Ureter (tissue), 1 donor: ENCODE results near the gene CAMK2N1. TPM values are rescaled to one million over a fixed set of nuclear protein-coding genes. Genes with fewer than 3 reads are reported as not detected.
A peak's percentile ranks its signal among the peaks of the same experiment; 100 is the strongest.
"Not testable (repeated sequence)": the region's sequence is repeated elsewhere in the genome, so short reads cannot be mapped to it uniquely, and the experiment has no call there.

Experiments used
- DNase-seq: peaks from one replicate; pipeline ENCODE4 v3.0.0-alpha.2; 2020; ENCODE audit warnings: low spot score
- total RNA-seq: library from RNA; stranded (reverse); gene quantifications from one replicate; pipeline ENCODE4 v1.2.4, GENCODE V29; 2023
- donor health status: DM: yes; HTN: yes; CAD: no.

The CAMK2N1 gene
- 39.5 TPM for total RNA-seq

- DNase-seq, result peak; percentile 77
These were observed at the start of gene CAMK2N1 for GRCh38 chr1:20485527-20486456. Gene CAMK2N1, minus strand, starts transcription at chr1:20486210. Its CDS starts 831 bp downstream, at chr1:20485379.

GRCh38 chr1:20534659-20535417, 48.8 kb upstream of the CAMK2N1 start:
- no peak for DNase-seq

GRCh38 chr1:20533635-20534034, 47.6 kb upstream of the CAMK2N1 start:
- no peak for DNase-seq

GRCh38 chr1:20530901-20531300, 44.9 kb upstream of the CAMK2N1 start:
- no peak for DNase-seq

DNA sequence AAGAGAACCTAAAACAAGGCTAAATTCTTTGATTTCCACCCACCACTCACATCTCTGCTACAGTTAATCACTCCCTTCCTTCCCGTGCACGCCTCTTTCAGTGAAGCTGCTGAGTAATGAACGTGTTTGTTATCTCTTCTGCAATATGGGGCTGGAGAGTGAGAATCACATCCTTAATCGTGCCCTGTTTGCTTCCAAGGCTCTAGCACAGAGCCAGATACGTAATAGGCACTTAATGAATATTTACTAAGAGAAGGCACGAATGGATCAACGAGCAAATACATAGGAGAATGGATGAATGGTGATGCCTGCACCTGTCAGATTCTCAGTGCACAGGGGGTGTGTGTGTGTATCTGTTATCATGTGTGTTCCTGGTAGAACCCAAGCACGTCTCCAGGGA, 44.3 kb upstream of the CAMK2N1 start:
- no peak for DNase-seq

DNA sequence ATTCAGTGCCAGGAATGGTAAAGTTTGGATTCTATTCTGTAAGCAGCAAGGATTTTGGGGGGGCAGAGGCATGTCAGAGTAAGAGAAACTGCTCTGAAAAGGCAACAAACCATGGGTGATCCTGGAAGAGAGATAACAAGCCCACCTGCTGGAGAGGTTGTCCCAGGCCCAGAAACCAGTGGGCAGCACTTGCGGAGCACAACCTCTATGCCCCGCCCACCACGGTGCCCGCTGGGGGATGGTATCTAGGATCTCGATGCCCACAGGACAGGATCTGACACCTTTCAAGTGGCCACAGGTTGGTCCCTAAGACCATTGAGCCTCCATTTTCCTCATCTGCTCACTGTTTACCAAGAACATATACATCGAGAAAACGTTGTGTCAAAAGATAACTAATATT, 42.2 kb upstream of the CAMK2N1 start:
- no peak for DNase-seq

DNA sequence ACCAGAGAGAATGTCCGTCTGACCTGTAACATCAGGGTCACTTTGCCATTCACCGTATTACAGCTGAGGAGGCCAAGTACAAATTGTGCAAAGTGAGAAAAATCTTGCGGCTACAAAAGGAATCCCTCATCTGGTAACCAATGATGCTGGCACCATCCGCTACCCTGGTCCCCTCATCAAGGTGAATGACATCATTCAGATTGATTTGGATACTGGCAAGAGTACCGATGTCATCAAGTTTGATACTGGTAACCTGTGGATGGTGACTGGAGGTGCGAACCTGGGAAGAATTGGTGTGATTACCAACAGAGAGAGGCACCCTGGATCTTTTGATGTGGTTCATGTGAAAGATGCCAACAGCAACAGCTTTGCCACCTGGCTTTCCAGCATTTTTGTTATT, 40.3 kb upstream of the CAMK2N1 start:
- no peak for DNase-seq

- peak; percentile 79 for DNase-seq
These were observed 36.2 kb upstream of the CAMK2N1 start for GRCh38 chr1:20521960-20522861.

- DNase-seq, result not testable (repeated sequence)
These were observed 33.7 kb upstream of the CAMK2N1 start for GRCh38 chr1:20519609-20520262.

- no peak for DNase-seq
These were observed 25.8 kb upstream of the CAMK2N1 start for GRCh38 chr1:20511518-20512428.

DNA sequence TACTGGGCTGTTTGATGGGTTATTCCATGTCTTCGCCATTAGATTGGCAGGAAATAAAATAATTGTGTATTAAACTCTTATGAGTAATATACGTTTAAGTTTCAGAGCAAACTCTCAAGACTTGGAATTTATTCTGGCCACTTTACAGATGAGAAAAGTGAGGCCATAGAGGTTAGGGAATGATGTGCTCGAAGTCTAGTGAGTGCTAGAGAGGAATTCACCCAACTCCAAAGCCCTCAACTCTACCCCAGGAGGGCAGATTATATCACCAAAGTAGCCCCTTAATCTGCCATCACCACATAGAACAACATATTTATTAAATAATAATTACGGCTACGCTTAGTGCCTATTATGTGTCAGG, 22.4 kb upstream of the CAMK2N1 start:
- DNase-seq, result no peak

- peak; percentile 96 for DNase-seq
These were observed 21.8 kb upstream of the CAMK2N1 start, which contains the start of gene MUL1 for GRCh38 chr1:20507564-20508410. Gene MUL1, minus strand, starts transcription at chr1:20508151. Its CDS starts 127 bp downstream, at chr1:20508024.

GRCh38 chr1:20507248-20507563, 21.2 kb upstream of the CAMK2N1 start:
- DNase-seq, result no peak

DNA sequence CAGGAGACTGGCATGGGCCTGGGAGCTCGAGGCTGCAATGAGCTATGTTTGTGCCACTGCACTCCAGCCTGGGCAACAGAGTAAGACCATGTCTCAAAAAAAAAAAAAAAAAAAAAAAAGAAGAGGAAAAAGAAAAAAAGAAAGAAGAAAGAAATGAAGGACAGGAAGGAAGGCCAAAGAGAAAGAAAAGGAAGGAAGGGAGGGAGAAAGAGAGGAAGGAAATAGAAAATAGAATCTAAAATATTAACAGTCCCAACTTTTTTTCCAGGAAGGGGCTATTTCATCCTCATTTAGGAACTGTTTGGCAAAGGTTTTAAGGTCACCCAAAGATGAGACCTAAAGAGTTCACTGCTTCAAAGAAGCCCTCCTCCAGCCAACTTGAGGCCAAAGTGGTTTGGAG, 19.5 kb upstream of the CAMK2N1 start:
- DNase-seq, result no peak

DNA sequence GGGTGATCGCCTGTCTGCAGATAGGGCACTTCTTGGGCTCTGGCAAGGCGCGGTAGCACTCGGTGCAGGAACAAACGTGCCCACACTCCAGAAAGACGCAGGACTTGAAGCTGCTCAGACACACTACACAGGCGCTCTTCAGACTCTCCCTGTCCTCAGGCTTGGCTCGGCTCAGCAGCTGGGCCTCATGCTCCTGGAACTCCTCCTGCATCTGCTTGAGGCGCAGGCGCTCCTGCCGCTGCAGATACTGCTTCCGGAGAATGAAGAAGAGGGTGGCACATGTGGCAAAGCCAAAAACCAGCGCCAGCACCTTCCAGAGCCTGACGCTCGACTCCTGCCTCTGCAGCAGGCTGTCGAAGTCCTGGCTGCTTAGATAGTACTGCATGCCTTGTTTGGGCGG, 14.7 kb upstream of the CAMK2N1 start:
- DNase-seq, result no peak

- DNase-seq, result no peak
These were observed 13.7 kb upstream of the CAMK2N1 start for GRCh38 chr1:20499718-20500117.

DNA sequence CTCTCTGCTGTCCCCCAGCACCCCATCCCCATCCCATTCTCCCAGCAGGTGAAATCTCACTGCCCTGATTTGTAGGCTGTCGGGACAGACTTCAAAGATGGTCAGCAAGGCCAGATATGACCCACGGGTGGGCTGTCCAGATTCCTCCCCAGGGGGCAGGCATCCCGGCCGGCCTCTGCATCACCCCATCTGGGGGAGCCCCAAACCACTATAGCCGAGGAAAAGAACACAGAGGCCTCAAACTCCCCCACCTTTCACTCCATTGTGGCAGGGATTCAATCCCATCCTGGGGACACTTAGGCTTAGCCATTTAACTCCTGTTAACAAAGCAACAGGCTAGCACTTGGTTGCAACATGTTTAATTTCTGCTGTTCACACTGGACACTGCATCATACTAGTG, 13.1 kb upstream of the CAMK2N1 start:
- no peak for DNase-seq

DNA sequence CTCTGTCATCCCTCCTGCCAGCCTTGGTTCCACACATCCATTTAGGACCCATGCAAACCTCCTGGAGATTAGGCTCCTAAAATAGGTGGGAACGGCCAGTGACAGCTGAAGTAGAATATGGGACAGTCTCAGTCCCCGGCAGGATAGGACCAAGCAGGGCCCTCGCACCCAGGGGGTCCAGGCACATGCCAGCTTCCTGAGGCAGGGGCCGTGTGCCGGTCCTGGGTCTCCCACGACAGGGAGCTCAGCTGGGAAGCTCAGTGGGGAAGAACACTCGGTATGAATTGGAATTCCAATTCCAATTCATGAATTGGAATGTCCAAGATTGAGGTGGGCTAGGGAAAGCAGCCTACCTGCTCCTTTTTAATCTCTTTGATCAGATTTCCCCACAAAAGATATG, 12.1 kb upstream of the CAMK2N1 start:
- no peak for DNase-seq

DNA sequence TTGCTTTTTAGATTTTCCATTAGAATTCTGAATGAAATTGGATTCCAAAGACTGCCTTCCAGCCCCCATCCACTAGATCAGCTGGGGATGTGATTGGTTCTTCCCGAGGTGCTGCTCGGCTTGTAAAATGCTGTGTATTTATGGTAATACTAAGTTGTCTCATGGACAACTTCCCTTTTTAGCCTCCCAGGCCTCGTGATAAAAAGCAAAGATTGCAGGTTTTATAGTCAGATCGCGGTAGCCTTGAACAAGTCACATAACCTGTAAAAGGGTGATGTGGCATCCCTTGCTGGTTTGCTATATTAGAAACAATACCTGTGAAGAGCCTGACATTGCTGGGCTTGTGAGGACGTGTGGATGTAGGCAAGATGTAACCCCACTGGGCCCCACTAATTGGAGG, 11.5 kb upstream of the CAMK2N1 start:
- no peak for DNase-seq
